Testis (tissue), 3 donors: Measurements from ENCODE around the gene SHB. TPM values are rescaled to one million over a fixed set of nuclear protein-coding genes. Genes with fewer than 3 reads are reported as not detected.

Experiments used
- DNase-seq: peaks from one replicate; pipeline ENCODE4 v3.0.0-alpha.2; 2019
- H3K27ac ChIP-seq, 2 donors: fragments of 200-600 bp; sonication (generic); one replicate each; pipeline ENCODE4 v1.5.1; 2019
- H3K27me3 ChIP-seq: fragments of 200-600 bp; sonication (generic); one replicate; pipeline ENCODE4 v1.5.1; 2019
- H3K36me3 ChIP-seq: fragments of 200-600 bp; sonication (generic); one replicate; pipeline ENCODE4 v1.5.1; 2017; ENCODE audit warnings: low read depth; ENCODE audit errors: missing control alignments
- H3K4me1 ChIP-seq: fragments of 200-600 bp; sonication (generic); one replicate; pipeline ENCODE4 v1.5.1; 2019
- H3K4me3 ChIP-seq, 2 donors: fragments of 200-600 bp; sonication (generic); one replicate each; pipeline ENCODE4 v1.5.1; 2017 to 2019
- H3K9me3 ChIP-seq: fragments of 200-600 bp; sonication (generic); one replicate; pipeline ENCODE4 v1.5.1; 2017
- POLR2A ChIP-seq: fragments of 450-650 bp; IDR thresholded peaks from one replicate; pipeline ENCODE4 v1.6.1; 2017; ENCODE audit warnings: antibody characterized with exemption, mild to moderate bottlenecking, moderate library complexity
- WGBS, 2 donors: methylation state at CpG; one replicate each; pipeline ENCODE4 v1.1.5; 2018; 5-methylcytosine and 5-hydroxymethylcytosine counted together
- intact Hi-C: fragments of 100-400 bp; cut with DNase I; formaldehyde crosslinking; loops from one replicate; pipeline ENCODE4 v1.15.1; 2023; ENCODE audit warnings: low total_unique reads
- polyA plus RNA-seq: library from polyadenylated mRNA; stranded (reverse); fragments of 350-450 nt; fragmentation: Illumina TruSeq; extraction: RNeasy Lipid Tissue Mini Kit (QIAGEN cat#74804); gene quantifications from one replicate; pipeline ENCODE4 v1.2.3, GENCODE V29; 2014; ENCODE audit warnings: low read depth, low replicate concordance; ENCODE audit not compliant: insufficient read depth
- total RNA-seq, 2 donors: library from RNA; depleted of rRNA; stranded (reverse); fragments of >200 nt; gene quantifications; one replicate each; pipeline ENCODE4 v1.2.3, GENCODE V29; 2016
- TF ChIP-seq, protein P1 (sequence below), 3 experiments: fragments of 450-650 bp in 2 of 3; fragments of 200-600 bp in 1 of 3; sonication (generic) in 1 of 3; IDR thresholded peaks; one replicate each; pipeline ENCODE4 v1.5.1; 2016 to 2019; ENCODE audit warnings: antibody characterized with exemption in 3 of 3, mild to moderate bottlenecking in 2 of 3, moderate library complexity in 1 of 3

SHB gene
- total and polyA plus RNA-seq, 3 donors from 2014 or later, result 8.6 to 22.3 (median 21.2) TPM

DNA sequence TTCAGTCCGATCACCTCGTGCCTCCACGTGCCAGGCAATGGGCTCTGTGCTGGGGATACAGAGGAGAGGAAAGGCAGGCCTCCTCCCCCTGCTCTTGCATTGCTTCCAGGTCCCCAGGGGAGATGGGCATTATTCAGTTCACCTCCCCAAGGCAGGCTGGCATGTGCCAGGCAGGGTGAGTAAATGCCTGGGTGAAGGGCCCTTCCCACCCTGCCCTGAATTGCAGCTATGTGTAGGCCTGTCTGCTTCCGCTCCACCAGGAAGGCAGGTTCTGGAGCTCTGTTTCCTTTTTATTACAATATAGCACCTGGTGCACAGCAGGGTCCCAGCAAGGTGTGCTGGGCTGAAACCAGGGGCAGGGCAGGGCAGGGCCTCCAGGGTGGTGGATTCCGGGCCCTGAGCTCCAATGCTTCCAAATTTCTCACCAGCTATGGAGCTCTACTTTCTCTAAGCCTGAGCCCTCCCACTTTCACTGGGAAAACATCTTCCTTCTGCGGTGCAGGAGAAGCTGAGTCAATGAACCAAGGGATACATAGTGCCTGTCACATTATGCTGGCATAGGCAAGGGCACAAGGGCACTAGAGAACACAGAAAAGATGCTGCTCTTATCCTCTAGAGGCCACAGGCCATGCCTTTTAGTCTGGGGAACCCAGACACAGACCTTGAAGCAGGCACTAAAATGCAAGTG lies 42.0 kb downstream of the SHB start:
- H3K27me3 ChIP-seq, result no peaks in the 10 kb centered on the region
- no peak overlapping the region for H3K27ac ChIP-seq
- no peak for DNase-seq
- H3K4me1 ChIP-seq, result peaks cover 12% of the 10 kb centered on the region
- no peaks in the 10 kb centered on the region for H3K9me3 ChIP-seq
- no peak for TF ChIP-seq POLR2A
- TF ChIP-seq, protein P1, sequence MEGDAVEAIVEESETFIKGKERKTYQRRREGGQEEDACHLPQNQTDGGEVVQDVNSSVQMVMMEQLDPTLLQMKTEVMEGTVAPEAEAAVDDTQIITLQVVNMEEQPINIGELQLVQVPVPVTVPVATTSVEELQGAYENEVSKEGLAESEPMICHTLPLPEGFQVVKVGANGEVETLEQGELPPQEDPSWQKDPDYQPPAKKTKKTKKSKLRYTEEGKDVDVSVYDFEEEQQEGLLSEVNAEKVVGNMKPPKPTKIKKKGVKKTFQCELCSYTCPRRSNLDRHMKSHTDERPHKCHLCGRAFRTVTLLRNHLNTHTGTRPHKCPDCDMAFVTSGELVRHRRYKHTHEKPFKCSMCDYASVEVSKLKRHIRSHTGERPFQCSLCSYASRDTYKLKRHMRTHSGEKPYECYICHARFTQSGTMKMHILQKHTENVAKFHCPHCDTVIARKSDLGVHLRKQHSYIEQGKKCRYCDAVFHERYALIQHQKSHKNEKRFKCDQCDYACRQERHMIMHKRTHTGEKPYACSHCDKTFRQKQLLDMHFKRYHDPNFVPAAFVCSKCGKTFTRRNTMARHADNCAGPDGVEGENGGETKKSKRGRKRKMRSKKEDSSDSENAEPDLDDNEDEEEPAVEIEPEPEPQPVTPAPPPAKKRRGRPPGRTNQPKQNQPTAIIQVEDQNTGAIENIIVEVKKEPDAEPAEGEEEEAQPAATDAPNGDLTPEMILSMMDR (IDR thresholded peaks at IDR 0.05), result no peak
- no peaks in the 10 kb centered on the region for H3K36me3 ChIP-seq
- intact Hi-C loops, result no loop called here
- no peak overlapping the region for H3K4me3 ChIP-seq
- 87 to 96% methylated on average over 5 to 6 of the region's 6 CpGs for WGBS, 2 donors

DNA sequence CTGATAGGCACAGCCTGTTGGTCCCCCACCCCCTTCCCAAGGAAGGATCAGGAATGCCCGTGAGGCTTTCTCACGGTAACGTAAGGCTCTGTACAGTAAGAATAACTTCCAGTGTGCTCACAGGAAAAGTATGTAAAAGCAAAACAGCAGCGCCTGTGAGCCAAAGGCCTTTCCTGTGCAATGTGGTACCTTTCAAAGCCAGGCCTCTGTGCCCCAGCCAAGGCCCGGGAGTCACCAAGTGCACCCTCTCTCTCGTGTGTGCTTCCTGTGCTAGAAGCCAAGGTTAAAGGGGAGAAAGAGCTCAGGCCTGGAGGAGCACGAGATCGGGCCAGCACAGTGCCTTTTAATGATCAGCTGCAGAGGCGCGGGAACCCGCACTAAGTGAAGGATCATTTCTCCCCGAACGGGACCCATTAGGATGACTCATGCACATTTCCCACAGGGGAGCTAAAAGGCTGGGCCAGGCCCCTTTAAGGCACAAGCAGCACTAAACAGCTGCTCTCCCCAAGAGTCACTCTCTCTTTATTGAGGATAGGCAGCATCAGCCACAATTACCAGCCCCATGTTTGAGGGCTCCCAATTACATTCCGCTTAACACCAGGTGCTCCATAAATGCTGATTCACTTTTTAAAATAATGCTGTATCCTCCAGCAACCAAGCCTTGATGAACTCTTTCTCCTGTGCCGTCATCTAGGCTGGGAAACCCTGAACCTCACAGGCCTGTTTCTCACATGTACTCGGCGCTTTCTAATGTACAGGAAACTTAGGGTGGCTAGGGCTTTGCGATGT lies 42.8 kb downstream of the SHB start:
- Histone ChIP-seq H3K27ac (no peak overlapping the region), H3K4me3 (no peak overlapping the region), H3K27me3 (no peaks in the 10 kb centered on the region), H3K36me3 (no peaks in the 10 kb centered on the region), H3K4me1 (peaks cover 12% of the 10 kb centered on the region), H3K9me3 (no peaks in the 10 kb centered on the region)
- intact Hi-C loops, result no loop called here
- TF ChIP-seq POLR2A, result no peak
- TF ChIP-seq, protein P1 (IDR thresholded peaks at IDR 0.05), result no peak
- peak; percentile 27 for DNase-seq
- WGBS, 2 donors, result 43 to 61% methylated on average over 15 to 18 of the region's 18 CpGs

- H3K4me1 ChIP-seq, result peaks cover 12% of the 10 kb centered on the region
- H3K27ac ChIP-seq, result no peak overlapping the region
- intact Hi-C loops, result no loop called here
- TF ChIP-seq, protein P1 (IDR thresholded peaks at IDR 0.05), result no peak
- TF ChIP-seq POLR2A, result no peak
- H3K9me3 ChIP-seq, result no peaks in the 10 kb centered on the region
- no peak for DNase-seq
- H3K27me3 ChIP-seq, result no peaks in the 10 kb centered on the region
- 91% methylated on average over 8 of the region's 8 CpGs for WGBS, 2 donors
- no peaks in the 10 kb centered on the region for H3K36me3 ChIP-seq
- H3K4me3 ChIP-seq, result no peak overlapping the region
Measured at GRCh38 chr9:38025166-38025565, 43.9 kb downstream of the SHB start.

- H3K27ac ChIP-seq, result no peak overlapping the region
- peaks cover 12% of the 10 kb centered on the region for H3K4me1 ChIP-seq
- H3K4me3 ChIP-seq, result no peak overlapping the region
- no peaks in the 10 kb centered on the region for H3K27me3 ChIP-seq
- intact Hi-C loops, result no loop called here
- no peaks in the 10 kb centered on the region for H3K36me3 ChIP-seq
- no peaks in the 10 kb centered on the region for H3K9me3 ChIP-seq
- 61 to 67% methylated on average over 7 of the region's 7 CpGs for WGBS, 2 donors
- no peak for DNase-seq
- TF ChIP-seq, protein P1 (IDR thresholded peaks at IDR 0.05), result no peak
- TF ChIP-seq POLR2A, result no peak
Measured at GRCh38 chr9:38024036-38024681, 44.9 kb downstream of the SHB start.
